ENCODE data around the gene SLC46A2.

SLC46A2 gene

GRCh38 chr9:112887381-112887780 lies 3.3 kb downstream of the SLC46A2 start:
- no peak for DNase-seq (ENCODE audit: low read depth)

GRCh38 chr9:112886351-112886750 lies 4.3 kb downstream of the SLC46A2 start:
- no peak for DNase-seq (ENCODE audit: low read depth)
- no peak for TF ChIP-seq CTCF (conservative IDR thresholded peaks at IDR 0.05; ENCODE audit: low read depth, low read length)

More at GRCh38 chr9:112887381-112887780, 3.3 kb downstream of the SLC46A2 start:
- TF ChIP-seq CTCF (conservative IDR thresholded peaks at IDR 0.05; ENCODE audit: low read depth, low read length): peak; percentile 35
- no peak overlapping the region for H3K4me3 ChIP-seq (ENCODE audit: low read length)

DNA sequence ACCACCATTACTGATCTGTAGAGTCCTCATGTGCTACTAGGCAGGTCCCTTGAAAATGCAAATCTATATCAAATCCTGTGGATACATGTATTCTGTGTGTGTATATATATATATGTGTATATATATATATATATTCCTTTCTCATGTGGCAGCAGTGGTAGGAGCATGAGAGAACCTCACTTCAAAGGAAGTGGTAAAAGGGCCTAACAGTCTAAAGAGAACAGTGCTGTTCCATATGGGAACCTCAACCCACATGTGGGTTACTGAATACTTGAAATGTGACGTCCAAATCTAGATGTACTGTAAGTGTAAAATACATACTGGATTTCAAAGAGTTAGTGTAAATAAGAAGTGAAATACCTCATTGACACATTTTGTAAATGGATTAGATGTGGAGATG lies 5.4 kb downstream of the SLC46A2 start:
- DNase-seq (ENCODE audit: low read depth): no peak
- TF ChIP-seq CTCF (conservative IDR thresholded peaks at IDR 0.05; ENCODE audit: low read depth, low read length): no peak
- H3K4me3 ChIP-seq (ENCODE audit: low read length): no peak overlapping the region

More at GRCh38 chr9:112886351-112886750, 4.3 kb downstream of the SLC46A2 start:
- no peak overlapping the region for H3K4me3 ChIP-seq (ENCODE audit: low read length)

DNA sequence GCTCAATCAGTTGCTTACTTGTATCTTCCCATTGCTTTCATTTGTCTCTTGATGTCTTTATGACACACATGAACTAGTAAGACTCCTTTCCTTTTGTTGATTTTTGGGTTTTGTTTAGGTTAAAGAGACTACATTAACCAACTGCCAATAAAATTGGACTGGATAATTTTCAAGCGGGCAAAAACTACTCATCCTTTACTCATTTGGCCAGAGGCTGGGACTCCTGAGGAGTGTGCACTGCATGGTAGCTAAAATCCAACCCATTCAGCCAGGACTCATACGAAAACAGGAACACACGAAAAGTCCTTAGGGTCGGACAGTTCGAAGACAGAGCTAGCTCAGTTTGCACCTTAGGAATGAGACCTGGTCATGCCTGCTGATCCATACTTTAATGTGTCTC lies 6.0 kb downstream of the SLC46A2 start:
- no peak overlapping the region for H3K4me3 ChIP-seq (ENCODE audit: low read length)
- no peak for DNase-seq (ENCODE audit: low read depth)
- TF ChIP-seq CTCF (conservative IDR thresholded peaks at IDR 0.05; ENCODE audit: low read depth, low read length): no peak

DNA sequence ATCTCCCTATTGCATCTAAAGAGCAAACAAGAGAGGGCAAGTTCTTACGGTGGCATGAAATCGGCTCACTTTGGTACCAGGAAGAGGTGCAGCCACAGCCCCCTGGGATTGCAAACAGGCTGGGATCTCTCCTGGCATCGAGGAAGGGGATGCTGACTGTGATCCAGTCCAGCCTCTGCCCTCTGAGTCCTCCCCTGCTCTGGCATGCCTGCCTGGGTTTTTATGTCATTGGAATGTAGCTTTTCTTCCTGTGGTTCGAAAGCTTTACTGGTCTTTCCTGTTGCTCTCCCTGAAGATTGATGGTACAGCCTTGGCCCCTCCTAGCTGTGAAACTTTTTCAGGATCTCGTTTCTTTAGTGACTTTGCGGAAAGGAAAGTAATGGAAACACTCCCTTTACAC lies 6.6 kb downstream of the SLC46A2 start:
- TF ChIP-seq CTCF (conservative IDR thresholded peaks at IDR 0.05; ENCODE audit: low read depth, low read length): no peak
- no peak overlapping the region for H3K4me3 ChIP-seq (ENCODE audit: low read length)
- no peak for DNase-seq (ENCODE audit: low read depth)

- DNase-seq (ENCODE audit: low read depth): no peak
- no peak overlapping the region for H3K4me3 ChIP-seq (ENCODE audit: low read length)
- TF ChIP-seq CTCF (conservative IDR thresholded peaks at IDR 0.05; ENCODE audit: low read depth, low read length): no peak
Measured at GRCh38 chr9:112881331-112881730, 9.3 kb downstream of the SLC46A2 start.

- no peak for TF ChIP-seq CTCF (conservative IDR thresholded peaks at IDR 0.05; ENCODE audit: low read depth, low read length)
- no peak overlapping the region for H3K4me3 ChIP-seq (ENCODE audit: low read length)
- no peak for DNase-seq (ENCODE audit: low read depth)
Measured at GRCh38 chr9:112880650-112881049, 10.0 kb downstream of the SLC46A2 start.

Measured in retinal pigment epithelial cell (primary cell).